ENCODE results near the gene GSN.

The GSN gene

DNA sequence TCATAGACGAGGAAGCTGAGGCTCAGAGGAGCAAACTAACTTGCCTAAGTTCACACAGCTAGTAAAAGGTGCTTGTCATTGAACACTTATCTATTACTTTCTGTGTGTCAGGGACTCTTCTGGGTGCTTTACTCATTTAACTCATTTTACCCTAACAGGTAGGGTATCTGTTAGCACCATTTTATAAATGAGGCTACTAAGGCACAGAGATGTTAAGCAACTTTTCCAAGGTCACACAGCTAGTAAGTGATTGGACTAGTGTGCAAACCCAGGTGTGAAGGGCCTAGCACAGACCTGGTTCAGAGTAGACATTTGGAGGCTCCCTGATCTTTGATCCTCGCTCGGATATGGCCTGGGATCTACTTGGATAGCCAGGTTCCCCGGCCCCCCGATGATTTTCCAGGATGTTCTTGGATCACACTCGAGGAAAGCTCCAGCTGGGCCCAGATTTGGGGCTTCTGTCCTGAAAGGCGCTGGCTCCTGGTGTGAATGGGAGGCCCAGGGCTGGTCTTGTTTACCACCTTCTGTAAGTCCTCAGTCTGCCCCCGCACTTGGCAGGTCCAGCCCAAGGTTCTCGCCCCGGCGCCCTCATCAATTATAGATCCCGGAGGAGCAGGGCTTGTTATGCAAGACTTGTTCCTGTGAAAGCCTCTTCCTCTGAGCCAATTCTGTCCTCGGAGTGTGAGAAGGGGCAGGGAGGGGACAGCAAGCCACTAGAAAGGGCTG lies 37.5 kb downstream of the GSN start:
- DNase-seq, result no peak

DNA sequence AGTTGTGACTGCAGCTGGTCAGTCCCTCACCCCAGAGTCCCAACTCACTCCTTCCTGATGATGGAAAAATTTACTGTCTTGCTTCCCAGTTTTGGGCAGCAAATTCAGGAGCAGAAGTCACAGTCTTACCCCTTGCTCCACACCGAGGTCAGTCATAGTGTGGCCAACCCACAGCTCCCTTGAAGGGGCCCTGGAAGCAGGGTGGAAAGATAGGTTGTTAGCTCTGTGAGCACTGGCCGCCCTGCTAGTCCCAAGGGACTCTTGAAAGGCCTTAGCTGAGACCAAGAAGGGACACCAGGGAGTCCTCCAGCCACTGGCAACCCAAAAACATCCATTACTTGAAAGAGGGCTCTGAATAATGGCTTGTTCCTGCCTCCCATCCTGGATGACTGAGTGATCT lies 40.0 kb downstream of the GSN start:
- no peak for DNase-seq

DNA sequence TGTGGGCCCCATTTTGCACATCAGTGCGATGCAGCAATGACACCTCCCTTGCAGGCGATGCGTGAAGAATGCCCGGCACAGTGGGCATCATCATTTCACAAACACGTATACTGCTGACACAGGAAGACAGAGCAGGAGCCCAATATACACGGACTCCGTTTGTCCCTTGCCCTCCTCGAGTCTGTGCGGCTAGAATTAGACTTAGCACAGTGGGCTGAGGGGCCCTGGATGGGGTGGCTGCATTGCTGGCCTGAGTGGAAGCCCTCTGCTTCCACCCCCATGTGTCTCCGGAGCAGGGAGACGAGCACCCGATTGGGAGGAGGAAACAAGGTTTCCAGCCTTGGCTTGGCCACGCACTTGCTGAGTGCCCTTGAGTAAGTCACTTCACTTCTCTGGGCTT lies 40.8 kb downstream of the GSN start:
- DNase-seq, result no peak

DNA sequence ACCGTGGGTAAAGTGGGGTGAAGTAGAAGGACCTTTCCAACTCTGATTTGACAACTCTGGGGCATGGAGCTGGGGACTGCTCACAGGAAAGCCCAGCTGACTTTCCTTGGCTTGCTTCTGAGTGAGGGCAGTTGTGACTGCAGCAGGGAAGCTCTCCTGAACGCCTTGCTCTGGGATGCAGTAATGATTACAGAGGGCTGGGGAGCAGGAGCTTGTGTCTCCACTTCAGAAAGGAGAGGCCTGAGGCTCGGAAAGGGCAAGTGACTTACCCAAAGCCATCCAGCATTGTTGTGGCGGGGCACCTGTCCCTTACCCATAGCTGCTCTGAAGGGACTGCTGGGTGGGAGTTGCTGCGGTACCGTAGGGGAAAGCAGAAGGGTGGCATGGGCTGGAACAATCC lies 41.2 kb downstream of the GSN start:
- DNase-seq, result no peak

DNA sequence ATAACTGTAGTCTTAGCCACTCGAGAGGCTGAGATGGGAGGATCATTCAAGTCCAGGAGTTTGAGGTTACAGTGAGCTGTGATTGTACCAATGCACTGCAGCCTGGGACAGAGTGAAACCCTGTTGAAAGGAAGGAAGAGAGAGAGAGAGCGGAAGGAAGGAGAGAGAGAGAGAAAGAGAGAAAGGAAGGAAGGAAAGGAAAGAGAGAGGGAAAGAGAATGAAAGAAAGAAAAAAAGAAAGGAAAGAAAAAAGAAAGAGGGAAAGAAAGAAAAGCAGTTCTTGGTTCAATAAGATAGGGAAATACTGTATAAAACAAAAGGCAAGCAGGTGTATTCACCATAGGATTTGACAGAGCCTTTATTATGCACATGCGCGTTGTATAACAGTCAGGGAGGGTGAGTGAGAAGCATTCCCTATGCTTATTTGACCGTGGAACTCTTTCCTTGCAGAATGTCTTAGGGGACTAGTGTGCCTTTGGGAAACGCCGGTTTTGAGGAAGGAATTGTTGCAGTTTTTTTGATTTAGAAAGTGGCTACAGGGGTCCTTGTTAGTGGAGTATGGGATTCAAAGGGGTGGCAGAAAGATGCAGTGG lies 42.0 kb downstream of the GSN start:
- no peak for DNase-seq

DNA sequence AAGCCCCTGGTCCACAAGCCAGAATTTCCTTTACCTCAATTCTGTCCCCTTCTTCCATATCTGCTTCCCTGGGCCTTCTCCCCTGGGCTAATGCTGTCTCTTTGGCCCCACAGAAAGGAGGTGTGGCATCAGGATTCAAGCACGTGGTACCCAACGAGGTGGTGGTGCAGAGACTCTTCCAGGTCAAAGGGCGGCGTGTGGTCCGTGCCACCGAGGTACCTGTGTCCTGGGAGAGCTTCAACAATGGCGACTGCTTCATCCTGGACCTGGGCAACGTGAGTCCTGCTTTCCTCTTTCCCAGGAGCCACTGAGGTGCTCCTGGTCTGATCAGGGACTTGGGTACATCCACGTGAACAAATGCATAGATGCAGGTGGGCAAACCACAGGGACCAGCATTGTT lies 42.6 kb downstream of the GSN start:
- no peak for DNase-seq

DNA sequence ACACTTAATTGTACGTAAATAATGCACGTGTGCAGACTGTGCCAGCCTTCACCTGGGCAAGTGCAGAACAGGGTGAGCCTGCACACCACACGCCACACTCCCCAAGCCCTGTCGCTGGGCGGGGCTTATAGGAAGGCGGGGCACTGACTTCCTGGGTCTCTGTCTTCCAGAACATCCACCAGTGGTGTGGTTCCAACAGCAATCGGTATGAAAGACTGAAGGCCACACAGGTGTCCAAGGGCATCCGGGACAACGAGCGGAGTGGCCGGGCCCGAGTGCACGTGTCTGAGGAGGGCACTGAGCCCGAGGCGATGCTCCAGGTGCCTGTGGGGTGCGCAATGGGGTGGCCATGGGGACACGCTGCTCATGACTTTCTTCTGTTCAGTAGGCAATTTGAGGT lies 44.2 kb downstream of the GSN start:
- no peak for DNase-seq

DNA sequence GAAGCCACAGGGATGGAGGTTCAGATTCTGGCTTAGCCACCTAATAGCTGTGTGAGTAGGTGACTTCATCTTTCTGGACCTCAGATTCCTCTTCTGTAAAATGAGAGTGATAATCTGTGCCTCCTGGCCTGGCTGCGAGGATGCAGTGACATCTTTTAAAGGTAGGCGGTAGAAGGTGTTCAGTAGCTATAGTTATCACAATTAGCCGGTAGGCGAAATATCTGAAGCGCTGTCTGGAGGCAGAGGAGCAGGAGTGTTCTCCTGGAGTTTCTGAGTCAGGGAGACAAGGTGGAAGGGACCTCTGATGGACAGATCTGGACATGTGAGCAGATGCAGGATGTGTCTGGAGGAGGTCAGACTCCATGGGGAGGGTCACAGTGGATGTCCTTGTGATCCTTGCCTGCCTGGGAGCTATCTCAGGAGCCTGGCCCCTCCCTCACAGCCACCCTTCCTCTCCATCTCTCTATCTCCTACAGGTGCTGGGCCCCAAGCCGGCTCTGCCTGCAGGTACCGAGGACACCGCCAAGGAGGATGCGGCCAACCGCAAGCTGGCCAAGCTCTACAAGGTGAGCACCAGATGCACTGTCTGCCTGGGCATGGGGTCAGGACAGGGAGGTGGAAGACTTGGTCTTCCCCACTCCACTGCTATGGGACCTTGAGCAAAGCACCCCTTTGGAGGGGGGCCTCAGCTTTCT lies 45.6 kb downstream of the GSN start:
- no peak for DNase-seq

DNA sequence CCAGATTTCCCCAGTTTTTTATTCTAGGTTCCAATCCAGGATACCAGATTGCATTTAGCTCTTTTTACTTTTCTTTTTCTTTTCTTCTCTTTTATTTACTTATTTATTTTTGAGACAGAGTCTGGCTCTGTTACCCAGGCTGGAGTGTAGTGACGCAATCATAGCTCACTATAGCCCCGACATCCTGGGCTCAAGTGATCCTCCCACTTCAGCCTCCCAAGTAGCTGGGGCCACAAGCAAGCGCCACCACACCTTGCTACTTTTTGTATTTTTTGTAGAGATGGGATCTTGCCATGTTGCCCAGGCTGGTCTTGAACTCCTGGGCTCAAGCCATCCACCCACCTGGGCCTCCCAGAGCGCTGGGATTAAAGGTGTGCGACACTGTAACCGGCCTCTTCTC lies 48.4 kb downstream of the GSN start:
- DNase-seq, result no peak

DNA sequence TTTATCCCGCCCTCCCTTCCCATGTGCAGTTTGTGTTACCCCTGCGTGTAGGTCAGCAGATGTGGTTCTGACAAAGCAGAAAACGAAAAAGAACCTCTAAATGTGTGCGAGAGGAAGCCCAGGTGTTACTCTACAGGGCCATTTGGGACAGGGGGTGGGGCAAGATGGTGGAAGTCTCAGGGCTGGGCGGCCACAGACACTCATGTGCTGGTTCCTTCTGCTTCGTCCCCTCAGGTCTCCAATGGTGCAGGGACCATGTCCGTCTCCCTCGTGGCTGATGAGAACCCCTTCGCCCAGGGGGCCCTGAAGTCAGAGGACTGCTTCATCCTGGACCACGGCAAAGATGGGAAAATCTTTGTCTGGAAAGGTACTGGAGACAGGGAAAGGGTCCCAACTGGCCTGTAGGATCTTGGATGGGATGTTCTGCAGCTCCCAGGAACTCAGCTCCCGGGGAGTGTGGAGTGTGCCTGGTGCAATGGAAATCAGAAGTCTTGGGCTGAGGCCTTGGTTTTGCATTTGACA lies 49.0 kb downstream of the GSN start:
- DNase-seq, result no peak

DNA sequence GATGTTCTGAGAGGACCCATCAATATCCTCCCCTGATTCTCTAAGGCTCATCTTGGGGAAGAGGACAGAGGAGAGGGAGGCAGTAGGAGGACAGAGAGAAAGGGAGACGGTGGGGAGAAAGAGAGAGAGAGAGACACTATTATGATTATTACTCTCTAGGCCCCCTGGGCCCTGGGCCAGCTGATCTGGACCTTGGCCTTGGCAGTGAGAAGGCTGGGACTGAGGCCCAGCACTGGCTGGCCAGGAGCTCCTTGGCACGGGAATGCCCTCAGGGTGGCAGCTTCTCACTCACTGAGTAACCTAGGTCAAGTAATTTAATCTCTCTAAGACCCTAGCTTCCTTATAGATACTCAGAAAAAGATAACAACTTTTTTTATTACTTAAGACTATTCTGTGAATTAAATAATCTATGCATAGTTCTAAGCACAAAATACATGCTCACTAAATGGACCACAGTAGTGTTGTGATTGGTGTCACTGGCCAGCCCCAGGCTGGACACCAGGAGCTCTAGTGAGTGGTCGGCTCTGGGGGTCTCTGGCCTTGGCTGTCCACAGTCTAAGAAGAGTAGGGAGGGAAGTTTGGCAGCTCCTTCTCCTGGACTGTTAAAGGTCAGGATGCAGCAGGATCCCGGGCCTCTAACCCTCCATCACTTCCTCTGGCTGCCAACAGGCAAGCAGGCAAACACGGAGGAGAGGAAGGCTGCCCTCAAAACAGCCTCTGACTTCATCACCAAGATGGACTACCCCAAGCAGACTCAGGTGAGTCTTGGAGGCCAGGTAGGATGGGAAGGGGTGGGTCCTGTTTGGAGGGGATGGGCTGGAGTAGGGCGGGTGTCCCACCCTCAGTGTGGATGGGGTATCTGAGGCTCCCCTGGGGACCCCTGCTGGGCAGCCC lies 50.0 kb downstream of the GSN start:
- no peak for DNase-seq

DNA sequence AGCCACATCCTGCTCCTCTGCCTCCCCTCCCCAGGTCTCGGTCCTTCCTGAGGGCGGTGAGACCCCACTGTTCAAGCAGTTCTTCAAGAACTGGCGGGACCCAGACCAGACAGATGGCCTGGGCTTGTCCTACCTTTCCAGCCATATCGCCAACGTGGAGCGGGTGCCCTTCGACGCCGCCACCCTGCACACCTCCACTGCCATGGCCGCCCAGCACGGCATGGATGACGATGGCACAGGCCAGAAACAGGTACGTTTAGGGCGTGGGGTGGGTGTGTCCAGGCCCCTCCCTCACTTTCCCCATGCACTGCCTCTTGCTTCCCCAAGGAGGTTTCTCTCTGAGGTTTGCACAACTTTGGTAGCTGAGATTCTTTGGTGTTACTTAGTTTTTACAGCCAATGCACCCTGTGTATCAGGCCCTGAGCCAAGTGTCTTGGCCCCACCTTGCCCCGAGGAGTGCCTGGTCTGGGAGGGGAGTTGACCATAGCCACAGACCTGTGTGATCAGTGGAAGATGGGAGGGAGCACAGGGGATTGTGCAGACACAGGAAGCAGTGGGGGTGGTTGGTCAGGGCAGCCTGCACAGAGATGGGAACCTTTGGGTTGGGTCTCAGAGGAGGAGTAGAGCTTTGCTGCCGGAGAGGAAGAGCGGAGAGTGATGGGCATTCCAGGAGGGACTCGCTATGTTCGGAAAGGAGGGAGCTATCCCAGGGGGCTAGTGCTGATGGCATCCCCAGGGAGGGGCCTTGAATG lies 50.8 kb downstream of the GSN start:
- DNase-seq, result no peak

DNA sequence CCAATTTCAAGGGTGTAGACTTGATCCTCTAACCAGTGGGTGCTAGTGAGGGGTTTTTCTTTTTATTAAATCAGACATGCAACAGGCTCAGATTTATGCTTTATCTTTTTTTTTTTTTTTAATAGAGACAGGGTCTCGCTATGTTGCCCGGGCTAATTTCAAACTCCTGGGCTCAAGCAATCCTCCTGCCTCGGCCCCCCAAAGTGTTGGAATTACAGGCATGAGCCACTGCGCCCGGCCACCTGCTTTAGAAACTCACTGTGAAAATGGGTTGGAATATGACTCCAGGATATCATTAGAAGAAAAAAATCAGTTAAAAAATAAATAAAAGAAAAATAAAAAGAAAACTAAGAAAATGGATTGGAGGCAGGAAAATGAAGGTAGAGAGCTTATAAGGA lies 51.4 kb downstream of the GSN start:
- no peak for DNase-seq

DNA sequence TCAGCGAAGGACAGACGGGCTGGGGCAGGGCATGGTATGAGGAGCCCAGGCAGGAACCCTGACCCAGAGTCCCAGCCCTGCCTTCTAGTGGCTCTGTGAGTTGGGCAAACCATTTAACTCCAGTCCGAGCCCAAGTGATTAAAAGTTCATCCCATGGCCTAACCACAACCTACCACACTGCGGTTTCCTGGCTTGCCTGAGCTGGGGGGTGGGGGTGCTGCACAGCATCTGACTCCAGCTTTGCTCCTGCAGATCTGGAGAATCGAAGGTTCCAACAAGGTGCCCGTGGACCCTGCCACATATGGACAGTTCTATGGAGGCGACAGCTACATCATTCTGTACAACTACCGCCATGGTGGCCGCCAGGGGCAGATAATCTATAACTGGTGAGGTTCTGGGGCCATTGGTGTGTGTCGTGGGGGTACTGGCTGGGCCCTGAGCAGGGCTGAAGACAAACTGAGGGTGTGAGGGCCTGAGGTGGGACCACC lies 53.1 kb downstream of the GSN start:
- DNase-seq, result no peak

DNA sequence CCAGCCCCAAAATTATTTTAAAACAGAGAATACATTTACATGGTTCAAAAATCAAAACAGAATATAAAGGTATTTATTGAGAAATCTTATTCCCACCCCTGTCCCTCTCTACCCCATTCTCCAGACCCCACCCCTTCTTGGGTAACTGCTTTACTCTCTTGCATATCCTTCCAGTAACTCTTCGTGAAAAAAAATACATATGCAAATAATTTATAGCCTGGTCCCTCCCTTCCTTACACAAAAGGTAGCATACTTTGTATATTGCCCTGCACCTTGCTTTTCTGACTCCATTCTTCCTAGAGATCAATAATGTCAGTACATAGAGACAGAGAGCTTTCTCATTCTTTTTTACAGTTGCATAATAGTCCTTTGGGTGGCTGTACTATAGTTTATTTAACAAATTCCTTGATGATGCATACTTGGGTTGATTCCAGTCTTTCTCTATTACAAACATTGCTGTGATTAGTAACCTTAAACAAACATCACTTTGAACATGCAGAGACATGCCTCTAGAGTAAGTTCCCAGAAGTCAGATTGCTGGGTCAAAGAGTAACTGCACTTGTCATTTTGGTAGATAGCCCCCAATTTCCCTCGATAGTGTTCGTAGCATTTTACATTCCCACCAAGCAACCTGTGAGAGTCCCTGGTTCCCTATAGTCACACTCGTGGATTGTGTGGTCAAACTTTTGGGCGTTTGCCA lies 54.2 kb downstream of the GSN start:
- DNase-seq, result no peak

DNA sequence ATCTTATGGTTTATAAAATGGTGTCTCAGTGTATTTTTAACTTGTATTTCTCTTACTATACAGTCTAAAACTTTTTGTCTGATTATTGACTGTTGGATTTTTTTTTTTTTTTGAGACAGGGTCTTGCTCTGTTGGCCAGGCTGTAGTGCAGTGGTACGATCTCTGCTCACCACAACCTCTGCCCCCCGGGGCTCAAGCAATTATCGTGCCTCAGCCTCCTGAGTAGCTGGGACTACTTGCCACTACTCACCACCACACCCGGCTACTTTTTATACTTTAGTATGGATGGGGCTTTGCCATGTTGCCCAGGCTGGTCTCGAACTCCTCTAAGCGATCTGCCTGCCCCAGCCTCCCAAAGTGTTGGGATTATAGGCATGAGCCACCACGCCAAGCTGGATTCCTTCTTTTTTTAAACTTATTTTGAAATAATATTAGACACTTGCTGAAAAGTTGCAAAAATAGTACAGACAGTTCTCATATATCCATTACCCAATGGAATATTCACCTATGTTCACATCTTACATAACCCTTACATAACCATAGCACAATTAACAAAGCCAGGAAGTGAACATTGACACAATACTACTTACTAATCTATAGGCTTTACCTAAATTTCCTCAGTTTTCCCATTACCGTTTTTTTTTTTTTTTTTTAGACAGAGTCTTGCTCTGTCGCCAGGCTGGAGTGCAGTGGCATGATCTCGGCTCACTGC lies 54.9 kb downstream of the GSN start:
- DNase-seq, result no peak

DNA sequence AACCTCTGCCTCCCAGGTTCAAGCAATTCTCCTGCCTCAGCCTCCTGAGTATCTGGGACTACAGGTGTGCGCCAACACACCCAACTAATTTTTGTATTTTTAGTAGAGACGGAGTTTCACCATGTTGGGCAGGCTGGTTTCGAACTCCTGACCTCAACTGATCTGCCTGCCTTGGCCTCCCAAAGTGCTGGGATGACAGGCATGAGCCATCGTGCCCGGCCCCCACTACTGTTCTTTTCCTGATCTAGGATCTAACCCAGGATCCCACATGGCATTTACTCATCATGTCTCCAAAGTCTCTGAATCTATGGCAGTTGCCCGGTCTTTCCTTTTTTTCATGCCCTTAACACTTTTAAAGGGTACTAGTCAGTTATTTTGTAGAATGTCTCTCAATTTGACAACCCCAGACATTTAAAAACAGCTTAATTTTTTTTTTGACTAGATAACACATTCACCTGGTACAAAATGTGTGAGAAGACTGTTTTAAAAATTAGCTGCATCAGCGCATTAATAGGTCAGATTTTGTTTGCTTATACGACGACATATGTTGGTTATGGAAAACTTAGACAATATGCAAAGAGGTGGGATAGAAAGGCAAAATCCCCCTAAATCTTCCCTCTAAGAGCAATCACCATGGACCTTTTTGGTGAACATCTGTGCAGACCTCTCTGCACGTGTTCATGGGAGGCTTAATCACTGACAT lies 55.6 kb downstream of the GSN start:
- no peak for DNase-seq

DNA sequence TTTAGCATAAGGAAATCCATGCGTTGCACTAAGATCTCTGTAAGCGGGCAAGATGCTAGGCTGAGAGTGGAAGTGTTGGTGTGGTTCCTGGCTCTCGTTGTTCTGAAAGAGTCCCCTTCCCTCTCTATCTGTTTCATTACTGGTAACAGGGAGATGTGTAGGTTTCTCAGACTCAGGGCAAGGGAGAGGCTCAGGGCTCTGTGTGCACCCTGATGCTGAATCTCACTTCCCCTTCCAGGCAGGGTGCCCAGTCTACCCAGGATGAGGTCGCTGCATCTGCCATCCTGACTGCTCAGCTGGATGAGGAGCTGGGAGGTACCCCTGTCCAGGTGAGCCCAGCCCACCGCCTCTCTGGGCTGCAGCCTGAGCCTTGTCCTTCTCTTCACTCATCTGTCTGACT lies 56.4 kb downstream of the GSN start:
- DNase-seq, result no peak

DNA sequence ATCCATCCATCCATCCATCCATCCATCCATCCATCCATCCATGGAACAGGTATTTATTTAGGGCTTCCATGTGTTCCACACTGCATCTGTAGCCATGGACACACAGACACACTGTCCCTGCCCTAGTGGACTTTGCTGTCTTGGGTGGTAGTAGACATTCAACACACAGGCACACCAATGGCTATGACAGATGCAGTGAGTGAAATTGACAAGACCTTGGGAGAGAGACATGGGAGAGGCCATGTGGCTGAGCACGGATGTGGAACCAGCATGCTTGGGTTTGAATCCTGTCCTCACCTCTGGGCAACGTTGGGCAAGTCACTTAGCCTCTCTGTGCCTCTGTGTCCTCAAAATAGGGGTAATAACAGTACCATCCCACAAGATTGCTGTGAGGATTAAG lies 56.8 kb downstream of the GSN start:
- DNase-seq, result no peak

DNA sequence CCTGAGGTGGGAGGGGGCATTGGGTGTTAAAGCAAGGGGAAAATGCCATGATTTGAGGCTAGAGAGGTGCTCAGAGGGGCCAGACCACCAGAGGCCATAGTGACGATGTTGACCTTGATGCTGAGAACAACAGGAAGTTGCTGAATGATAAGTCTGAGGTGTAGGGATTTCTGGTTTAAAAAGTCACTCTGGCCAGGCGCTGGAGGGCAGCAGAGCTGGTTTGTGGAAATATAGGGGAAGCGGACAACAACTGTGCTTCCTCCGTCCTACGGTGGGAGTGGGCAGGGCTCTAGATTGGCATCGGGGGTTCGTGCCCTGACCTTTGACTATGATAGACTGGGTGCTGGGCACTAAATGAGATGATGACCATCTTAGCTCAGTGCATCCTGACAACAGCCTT lies 57.4 kb downstream of the GSN start:
- DNase-seq, result no peak

All from activated CD8-positive, alpha-beta memory T cell treated with anti-CD3 and anti-CD28 coated beads, Interleukin-2, amount 50 U/mL, for 48 hours (primary cell).